Erythroblast (primary cell): Measurements from ENCODE around the gene EFHC1.

Experiments used
- GATA1 ChIP-seq: IDR thresholded peaks from 2 replicates; pipeline ENCODE4 v1.6.1; 2011; ENCODE audit warnings: low read depth, mild to moderate bottlenecking, control low read depth, low read length, moderate library complexity
- POLR2A ChIP-seq: IDR thresholded peaks from 2 replicates; pipeline ENCODE4 v1.6.1; 2011; ENCODE audit warnings: mild to moderate bottlenecking, low read length

DNA sequence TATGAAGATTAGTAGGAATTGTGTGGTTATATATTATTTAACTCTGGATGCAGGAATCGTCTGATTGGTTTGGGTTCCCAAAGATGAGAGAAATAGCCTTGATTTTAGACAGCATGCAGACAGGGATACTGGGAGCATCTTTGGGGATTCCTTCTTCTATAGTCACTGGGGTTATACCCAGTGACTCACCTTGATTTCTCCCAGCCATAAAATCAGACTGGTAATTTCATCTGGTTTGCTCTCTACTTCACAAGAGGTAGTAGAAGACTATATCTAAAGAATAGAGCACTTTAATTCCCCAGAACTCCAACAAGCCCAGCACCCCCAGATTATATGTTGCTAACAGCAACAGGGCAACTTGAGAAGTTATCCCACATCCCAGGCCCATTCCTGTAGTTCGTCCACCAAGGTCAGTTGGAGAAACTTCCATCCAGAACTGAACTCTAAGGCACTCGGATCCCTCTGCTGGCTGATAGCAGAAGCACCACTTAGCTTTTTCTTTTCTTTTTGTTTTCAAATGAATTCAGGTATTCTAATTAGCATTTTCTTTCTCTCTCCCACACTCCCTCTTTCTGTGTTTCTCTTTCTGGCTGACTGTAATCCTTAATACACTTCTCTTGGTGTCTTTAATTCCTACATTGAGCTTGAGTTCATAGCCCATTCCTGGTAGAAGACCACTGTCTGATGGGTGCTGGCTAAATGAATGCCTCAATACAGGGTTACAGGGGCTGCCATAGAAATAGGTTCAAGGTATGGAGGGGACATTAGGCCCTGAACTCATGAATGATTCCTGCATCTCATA is 20.4 kb upstream of the EFHC1 start:
- no peak for TF ChIP-seq POLR2A
- TF ChIP-seq GATA1 = no peak
